ENCODE results near the gene RAN. TPM values are rescaled to one million over a fixed set of nuclear protein-coding genes. Genes with fewer than 3 reads are reported as not detected.
"Not testable (repeated sequence)": the region's sequence is repeated elsewhere in the genome, so short reads cannot be mapped to it uniquely, and the experiment has no call there.

Gene RAN
- total RNA-seq, 2 experiments from 2014 or later: 1,319 to 1,332 TPM

DNA sequence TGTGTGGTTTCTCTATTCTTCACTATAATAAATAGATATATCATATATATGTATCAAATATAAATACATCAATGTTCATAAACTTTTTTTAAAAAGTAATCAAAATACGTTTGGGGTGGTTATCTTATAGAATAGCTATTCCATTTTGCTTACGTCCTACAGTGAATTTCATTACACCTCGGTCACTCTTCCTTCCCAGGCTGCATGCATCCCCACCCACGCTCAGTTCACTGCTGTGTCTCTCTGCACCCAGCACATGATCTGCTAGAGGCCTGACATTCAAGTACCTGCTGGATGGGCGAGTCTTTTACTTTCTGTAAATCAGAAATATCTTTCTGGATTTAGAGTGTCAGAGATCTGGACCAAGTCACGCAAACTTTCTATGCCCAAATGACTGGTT is 36.4 kb upstream of the RAN start:
- DNase-seq: no peak
- POLR2A ChIA-PET: no interaction called here
- no peak overlapping the region for H3K27ac Mint-ChIP-seq
- CTCF ChIA-PET: interaction anchor here (0.6 to 5.6 kb wide), 3 partner anchors 9 to 73 kb away, joined by 3 to 45 read pairs (median 3); no protein-coding TSS in a partner anchor
- H3K4me1 Mint-ChIP-seq (ENCODE audit: low read depth): peaks cover 34% of the 10 kb centered on the region
- no peak overlapping the region for H3K4me3 Mint-ChIP-seq
- no peaks in the 10 kb centered on the region for H3K9me3 Mint-ChIP-seq (ENCODE audit: insufficient read depth)
- H3K27me3 Mint-ChIP-seq (ENCODE audit: low read depth): no peaks in the 10 kb centered on the region
- H3K36me3 Mint-ChIP-seq (ENCODE audit: low read depth): peaks cover 4% of the 10 kb centered on the region
- no peak for ATAC-seq

DNA sequence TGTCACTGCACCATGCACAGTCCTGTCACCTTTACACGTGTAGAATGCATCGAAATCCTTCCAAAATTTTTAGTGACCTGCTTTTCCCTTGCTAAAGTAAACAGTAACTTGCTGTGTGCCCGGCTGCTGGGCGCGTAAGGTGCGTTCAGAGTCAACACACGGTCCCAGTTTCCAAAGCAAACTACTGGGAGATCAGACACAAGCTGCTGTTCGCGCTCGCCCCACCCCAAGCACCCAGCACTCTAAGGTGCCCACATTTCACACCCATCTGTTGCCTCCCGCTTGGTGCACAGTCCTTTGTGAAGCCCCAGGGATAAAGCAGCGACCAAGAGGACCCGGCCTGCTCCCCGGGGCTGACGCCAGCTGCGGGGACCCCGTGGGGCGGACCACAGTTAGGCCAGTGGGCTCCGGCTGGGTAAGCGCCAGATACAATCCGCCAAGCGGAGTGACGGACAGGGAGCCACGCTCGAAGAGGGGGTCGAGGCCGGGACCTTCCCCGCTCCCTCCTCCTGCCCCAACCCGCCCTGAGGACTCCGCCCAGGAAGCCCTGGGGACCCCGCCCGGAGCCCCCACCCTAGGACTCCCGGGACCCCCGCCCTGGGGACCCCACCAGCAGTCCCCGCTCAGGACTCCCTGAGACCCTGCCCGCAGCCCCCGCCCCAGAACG is 33.4 kb upstream of the RAN start:
- peak; percentile 48 for ATAC-seq
- Mint-ChIP-seq H3K4me3 (peak overlapping the region; percentile 81), H3K27ac (no peak overlapping the region), H3K27me3 (ENCODE audit: low read depth) (no peaks in the 10 kb centered on the region), H3K36me3 (ENCODE audit: low read depth) (peaks cover 4% of the 10 kb centered on the region), H3K9me3 (ENCODE audit: insufficient read depth) (no peaks in the 10 kb centered on the region), H3K4me1 (ENCODE audit: low read depth) (peaks cover 34% of the 10 kb centered on the region)
- CTCF ChIA-PET: interaction anchor here (1.4 to 5.6 kb wide), 3 partner anchors 8 to 32 kb away, joined by 3 to 45 read pairs (median 13); no protein-coding TSS in a partner anchor
- POLR2A ChIA-PET: interaction anchor here (1.5 kb wide), 1 partner anchor 32 kb away, joined by 4 read pairs; no protein-coding TSS in a partner anchor
- peak; percentile 46 for DNase-seq

DNA sequence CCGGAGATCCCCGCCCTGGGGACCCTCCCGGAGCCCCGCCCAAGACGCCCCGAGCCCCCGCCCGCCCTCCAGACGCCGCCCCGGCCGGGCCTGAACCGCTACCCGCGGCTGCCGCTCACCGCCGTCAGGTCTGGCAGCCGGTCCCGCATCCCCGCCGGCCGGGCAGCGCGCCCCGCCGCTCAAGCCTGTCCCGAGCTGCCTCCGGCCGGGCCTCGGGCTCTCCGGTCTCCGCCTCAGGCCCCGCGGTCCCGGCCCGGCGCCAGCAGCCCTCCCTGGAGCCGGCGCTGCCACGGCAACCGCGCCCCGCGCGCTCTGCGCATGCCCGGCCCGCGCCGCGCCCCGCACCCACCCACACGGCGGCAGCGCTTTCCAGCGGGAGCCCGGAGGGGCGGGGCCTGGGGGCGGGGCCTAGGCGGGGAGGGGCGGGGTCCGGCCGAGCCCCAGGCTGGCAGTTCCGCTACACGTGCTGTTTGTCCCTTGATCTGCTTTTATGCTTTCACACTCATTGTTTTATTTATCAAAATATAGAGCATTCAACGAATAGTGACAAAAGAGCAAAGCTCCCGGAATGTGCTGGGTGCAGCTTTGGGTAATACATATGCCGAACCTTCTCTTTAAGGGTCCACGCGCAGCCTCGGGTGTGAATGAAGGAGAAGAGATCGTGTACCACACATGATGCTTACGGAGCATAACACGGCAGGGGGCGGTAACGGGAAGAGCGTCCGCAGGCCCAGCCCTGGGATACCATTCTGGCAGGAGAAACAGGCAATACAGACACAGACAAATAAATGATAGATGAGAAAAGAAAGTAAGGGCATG is 32.7 kb upstream of the RAN start, which contains the start of gene STX2:
TSS of gene STX2 (minus strand) at position 300 of the 819 bp plus-strand sequence. CDS start at position 149, 151 bp downstream.
- POLR2A ChIA-PET: interaction anchor here (1.5 kb wide), 1 partner anchor 31 kb away, joined by 4 read pairs; no protein-coding TSS in a partner anchor
- peak within 1 kb of the TSS; percentile 71 for H3K27ac Mint-ChIP-seq
- H3K36me3 Mint-ChIP-seq (ENCODE audit: low read depth): peaks cover 4% of the 10 kb centered on the region
- H3K9me3 Mint-ChIP-seq (ENCODE audit: insufficient read depth): no peaks in the 10 kb centered on the region
- no peaks in the 10 kb centered on the region for H3K27me3 Mint-ChIP-seq (ENCODE audit: low read depth)
- peak within 1 kb of the TSS; percentile 81 for H3K4me3 Mint-ChIP-seq
- DNase-seq: peak; percentile 88
- CTCF ChIA-PET: interaction anchor here (0.9 to 5.6 kb wide), 5 partner anchors 7 to 31 kb away, joined by 3 to 45 read pairs (median 4); no protein-coding TSS in a partner anchor
- ATAC-seq: peak; percentile 86
- H3K4me1 Mint-ChIP-seq (ENCODE audit: low read depth): peaks cover 34% of the 10 kb centered on the region

DNA sequence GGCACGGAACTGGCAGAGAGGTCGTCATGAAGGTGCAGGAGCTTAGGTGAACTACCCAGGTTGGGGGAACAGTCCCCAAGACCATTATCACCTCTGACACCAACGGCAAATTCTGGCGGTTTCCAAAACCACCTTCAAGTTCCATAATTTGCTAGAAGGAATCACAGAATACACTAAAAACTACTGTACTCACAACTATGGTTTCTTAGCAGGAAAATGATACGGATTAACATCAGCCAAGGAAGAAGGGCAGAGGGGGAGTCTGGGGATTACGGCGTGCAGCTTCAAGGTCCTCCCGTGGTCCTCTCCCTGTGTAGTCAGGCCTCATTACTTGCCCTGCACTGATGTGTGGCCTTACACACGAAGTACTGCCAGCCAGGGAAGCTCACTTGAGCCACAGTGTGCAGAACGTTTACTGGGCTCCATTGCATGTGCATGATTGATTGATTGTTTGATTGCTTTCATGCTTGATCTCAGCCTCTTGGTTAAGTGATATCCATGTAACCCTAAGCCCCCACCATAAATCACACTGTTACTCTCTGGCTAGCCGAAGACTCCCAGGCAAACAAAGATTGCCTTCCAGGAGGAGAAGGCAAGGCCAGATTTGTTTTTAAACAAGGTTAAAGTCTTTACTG is 32.0 kb upstream of the RAN start:
- ATAC-seq: no peak
- CTCF ChIA-PET: interaction anchor here (0.9 to 2.5 kb wide), 3 partner anchors 13 to 31 kb away, joined by 3 to 13 read pairs (median 4); no protein-coding TSS in a partner anchor
- H3K27ac Mint-ChIP-seq: peak overlapping the region; percentile 71
- H3K27me3 Mint-ChIP-seq (ENCODE audit: low read depth): peaks cover 2% of the 10 kb centered on the region
- no peak for DNase-seq
- H3K36me3 Mint-ChIP-seq (ENCODE audit: low read depth): peaks cover 2% of the 10 kb centered on the region
- POLR2A ChIA-PET: no interaction called here
- H3K9me3 Mint-ChIP-seq (ENCODE audit: insufficient read depth): no peaks in the 10 kb centered on the region
- peaks cover 32% of the 10 kb centered on the region for H3K4me1 Mint-ChIP-seq (ENCODE audit: low read depth)
- peak overlapping the region; percentile 77 for H3K4me3 Mint-ChIP-seq

DNA sequence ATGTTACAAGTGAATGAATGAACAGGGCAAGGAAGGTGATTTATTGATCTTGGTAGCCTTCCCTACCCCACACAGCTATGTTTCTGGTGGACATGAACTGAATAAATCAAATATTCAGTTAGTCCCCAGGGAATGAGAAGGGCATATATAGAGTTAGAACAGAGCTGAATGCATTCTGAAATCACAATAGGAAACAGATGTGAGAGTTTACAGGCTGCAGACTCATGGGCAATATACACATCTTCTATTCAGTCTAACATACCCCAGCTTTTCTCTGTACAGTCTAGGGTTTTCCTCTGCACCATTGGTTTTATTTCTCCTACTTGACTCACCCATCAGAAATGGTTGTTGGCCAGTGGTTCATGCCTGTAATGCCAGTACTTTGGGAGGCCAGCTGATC is 25.5 kb upstream of the RAN start:
- ATAC-seq: no peak
- POLR2A ChIA-PET: no interaction called here
- Mint-ChIP-seq H3K4me1 (ENCODE audit: low read depth) (no peaks in the 10 kb centered on the region), H3K4me3 (no peak overlapping the region), H3K36me3 (ENCODE audit: low read depth) (no peaks in the 10 kb centered on the region), H3K27me3 (ENCODE audit: low read depth) (peaks cover 12% of the 10 kb centered on the region), H3K27ac (no peak overlapping the region), H3K9me3 (ENCODE audit: insufficient read depth) (no peaks in the 10 kb centered on the region)
- no peak for DNase-seq
- CTCF ChIA-PET: interaction anchor here (0.9 to 2.0 kb wide), 2 partner anchors 8 to 20 kb away, joined by 3 to 4 read pairs; no protein-coding TSS in a partner anchor

DNA sequence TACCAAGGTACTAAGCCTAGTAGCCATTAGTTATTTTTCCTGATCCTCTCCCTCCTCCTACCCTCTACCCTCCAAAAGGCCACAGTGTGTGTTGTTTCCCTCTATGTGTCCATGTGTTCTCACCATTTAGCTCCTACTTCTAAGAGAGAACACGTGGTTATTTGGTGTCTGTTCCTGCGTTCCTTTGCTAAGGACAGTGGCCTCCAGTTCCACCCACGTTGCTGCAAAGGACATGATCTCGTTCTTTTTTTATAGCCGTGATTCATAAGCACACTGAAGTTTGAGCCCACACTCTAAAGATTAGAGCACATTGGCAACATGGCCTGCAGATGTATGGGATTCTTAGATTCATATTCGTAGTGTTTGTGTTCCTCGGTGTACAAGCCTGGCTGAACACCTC is 24.8 kb upstream of the RAN start:
- ATAC-seq (no peak), DNase-seq (no peak)
- Mint-ChIP-seq H3K9me3 (ENCODE audit: insufficient read depth) (no peaks in the 10 kb centered on the region), H3K27ac (no peak overlapping the region), H3K27me3 (ENCODE audit: low read depth) (peaks cover 12% of the 10 kb centered on the region), H3K4me3 (no peak overlapping the region), H3K4me1 (ENCODE audit: low read depth) (no peaks in the 10 kb centered on the region), H3K36me3 (ENCODE audit: low read depth) (no peaks in the 10 kb centered on the region)
- ChIA-PET CTCF (interaction anchor here (0.9 kb wide), 1 partner anchor 9 kb away, joined by 3 read pairs; no protein-coding TSS in a partner anchor), POLR2A (interaction anchor here (0.5 kb wide), 1 partner anchor 400 kb away, joined by 3 read pairs; no protein-coding TSS in a partner anchor)

DNA sequence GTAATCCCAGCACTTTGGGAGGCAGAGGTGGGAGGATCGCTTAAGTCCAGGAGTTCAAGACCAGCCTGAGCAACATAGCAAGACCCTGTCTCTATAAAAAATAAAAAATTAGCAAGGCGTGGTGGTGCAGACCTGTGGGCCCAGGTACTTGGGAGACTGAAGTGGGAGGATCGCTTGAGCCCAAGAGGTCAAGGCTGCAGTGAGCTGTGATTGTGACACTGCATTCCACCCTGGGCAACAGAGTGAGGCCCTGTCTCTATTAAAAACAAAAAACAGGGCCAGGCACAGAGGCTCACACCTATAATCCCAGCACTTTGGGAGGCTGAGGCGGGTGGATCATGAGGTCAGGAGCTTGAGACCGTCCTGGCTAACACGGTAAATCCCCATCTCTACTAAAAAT is 23.8 kb upstream of the RAN start:
- H3K36me3 Mint-ChIP-seq (ENCODE audit: low read depth); ATAC-seq; DNase-seq; H3K27ac Mint-ChIP-seq; H3K4me1 Mint-ChIP-seq (ENCODE audit: low read depth); H3K9me3 Mint-ChIP-seq (ENCODE audit: insufficient read depth); CTCF ChIA-PET; POLR2A ChIA-PET; H3K4me3 Mint-ChIP-seq: not testable (repeated sequence)
- peaks cover 12% of the 10 kb centered on the region for H3K27me3 Mint-ChIP-seq (ENCODE audit: low read depth)

DNA sequence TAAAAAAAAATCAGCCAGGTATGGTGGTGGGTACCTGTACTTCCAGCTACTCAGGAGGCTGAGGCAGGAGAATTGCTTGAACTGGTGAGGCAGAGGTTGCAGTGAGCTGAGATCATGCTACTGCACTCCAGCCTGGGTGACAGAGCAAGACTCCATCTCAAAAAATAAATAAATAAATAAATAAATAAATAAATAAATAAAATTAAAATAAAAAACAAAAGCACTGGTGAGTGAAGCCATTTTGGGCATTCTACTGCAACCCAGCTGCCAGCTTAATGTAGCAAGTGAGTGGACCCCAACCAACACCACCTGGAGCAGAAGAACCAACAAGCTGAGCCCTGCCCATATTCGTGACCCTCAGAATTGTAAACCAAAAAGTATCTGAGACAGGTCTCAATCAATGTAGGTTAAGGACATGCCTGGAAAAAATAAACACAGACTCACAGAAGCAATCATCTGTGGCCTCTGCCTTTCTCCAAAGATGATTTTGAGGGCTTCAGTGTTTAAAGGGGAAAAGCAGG is 23.0 kb upstream of the RAN start:
- ATAC-seq; H3K4me3 Mint-ChIP-seq; H3K27ac Mint-ChIP-seq; POLR2A ChIA-PET; H3K36me3 Mint-ChIP-seq (ENCODE audit: low read depth); DNase-seq; H3K4me1 Mint-ChIP-seq (ENCODE audit: low read depth); H3K9me3 Mint-ChIP-seq (ENCODE audit: insufficient read depth): not testable (repeated sequence)
- H3K27me3 Mint-ChIP-seq (ENCODE audit: low read depth): peaks cover 12% of the 10 kb centered on the region
- CTCF ChIA-PET: interaction anchor here (0.9 kb wide), 1 partner anchor 22 kb away, joined by 4 read pairs; no protein-coding TSS in a partner anchor

DNA sequence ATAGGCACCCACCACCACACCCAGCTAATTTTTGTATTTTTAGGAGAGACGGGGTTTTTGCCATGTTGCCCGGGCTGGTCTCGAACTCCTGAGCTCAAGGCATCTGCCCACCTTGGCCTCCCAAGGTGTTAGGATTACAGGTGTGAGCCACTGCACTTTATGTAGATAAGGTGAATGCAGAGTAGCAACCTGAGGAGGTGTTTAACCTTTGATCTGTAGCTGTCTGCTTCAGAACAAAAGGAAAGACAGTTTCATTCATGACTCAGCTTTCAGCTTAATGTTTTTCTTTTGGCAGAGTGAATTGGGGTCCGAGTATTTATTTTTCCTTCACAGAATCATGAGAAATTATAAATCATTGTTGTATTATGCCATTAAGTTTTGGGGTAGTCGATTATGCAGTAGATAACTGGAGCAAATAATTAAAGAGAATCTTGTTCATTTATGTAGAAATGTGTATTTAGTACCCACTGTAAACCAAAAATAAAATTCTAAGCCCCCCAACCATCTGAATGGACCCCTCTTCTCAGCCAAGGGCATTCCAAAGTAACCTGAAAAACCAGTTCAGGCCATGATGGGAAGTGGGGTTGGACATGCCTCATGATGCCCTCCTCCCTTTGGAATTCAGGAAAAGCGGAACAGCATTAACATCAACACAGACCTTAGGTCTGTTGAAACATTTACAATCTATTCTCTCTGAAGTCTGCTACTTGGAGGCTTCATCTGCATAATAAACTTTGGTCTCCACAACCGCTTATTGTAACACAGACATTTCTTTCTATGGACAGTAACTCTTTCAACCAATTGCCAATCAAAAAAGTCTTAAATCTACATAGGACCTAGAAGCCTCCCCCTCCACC is 22.1 kb upstream of the RAN start:
- Mint-ChIP-seq H3K27me3 (ENCODE audit: low read depth) (peaks cover 12% of the 10 kb centered on the region), H3K36me3 (ENCODE audit: low read depth) (no peaks in the 10 kb centered on the region), H3K4me3 (no peak overlapping the region), H3K27ac (no peak overlapping the region), H3K9me3 (ENCODE audit: insufficient read depth) (no peaks in the 10 kb centered on the region), H3K4me1 (ENCODE audit: low read depth) (no peaks in the 10 kb centered on the region)
- POLR2A ChIA-PET: no interaction called here
- ATAC-seq (no peak), DNase-seq (no peak)
- CTCF ChIA-PET: interaction anchor here (0.9 kb wide), 1 partner anchor 21 kb away, joined by 4 read pairs; no protein-coding TSS in a partner anchor

DNA sequence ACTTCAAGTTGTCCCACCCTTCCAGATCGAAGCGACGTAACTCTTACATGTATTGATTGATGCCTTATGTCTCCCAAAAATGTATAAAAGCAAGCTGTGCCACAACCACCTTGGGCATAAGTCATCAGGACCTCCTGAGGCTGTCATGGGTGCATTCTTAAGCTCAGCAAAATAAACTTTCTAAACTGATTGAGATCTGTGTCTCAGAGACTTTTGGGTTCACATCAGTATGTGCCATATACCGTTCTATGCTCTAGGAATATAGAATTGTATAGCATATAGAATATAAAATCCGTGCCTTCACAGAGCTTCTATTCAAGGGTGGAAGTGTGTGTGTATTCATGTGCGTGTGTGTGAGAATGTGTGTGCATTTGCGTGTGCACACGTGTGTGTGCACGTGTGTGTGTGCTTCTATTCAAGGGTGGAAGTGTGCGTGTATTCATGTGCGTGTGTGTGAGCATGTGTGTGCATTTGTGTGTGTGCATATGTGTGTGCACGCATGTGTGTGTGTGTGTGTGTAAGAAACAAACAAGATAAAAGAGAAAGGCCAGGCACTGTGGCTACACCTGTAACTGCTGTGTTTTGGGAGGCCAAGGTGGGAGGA is 21.3 kb upstream of the RAN start:
- H3K4me1 Mint-ChIP-seq (ENCODE audit: low read depth): no peaks in the 10 kb centered on the region
- CTCF ChIA-PET: no interaction called here
- ATAC-seq (no peak), DNase-seq (no peak)
- H3K36me3 Mint-ChIP-seq (ENCODE audit: low read depth): no peaks in the 10 kb centered on the region
- POLR2A ChIA-PET: no interaction called here
- H3K27me3 Mint-ChIP-seq (ENCODE audit: low read depth): peaks cover 13% of the 10 kb centered on the region
- H3K4me3 Mint-ChIP-seq: no peak overlapping the region
- H3K9me3 Mint-ChIP-seq (ENCODE audit: insufficient read depth): no peaks in the 10 kb centered on the region
- no peak overlapping the region for H3K27ac Mint-ChIP-seq
